Skeletal muscle satellite cell (primary cell): Measurements from ENCODE around the gene CTIF.

Source experiments
- H3K27me3 ChIP-seq: 2 replicates; pipeline ENCODE4 v1.7.0; 2013; ENCODE audit warnings: low read length; ENCODE audit not compliant: control insufficient read depth, insufficient read depth
- H3K36me3 ChIP-seq: 2 replicates; pipeline ENCODE4 v1.7.0; 2013; ENCODE audit warnings: mild to moderate bottlenecking, control low read depth, low read length; ENCODE audit not compliant: insufficient read depth
- H3K4me1 ChIP-seq: 2 replicates; pipeline ENCODE4 v1.7.0; 2013; ENCODE audit warnings: low read length; ENCODE audit not compliant: control insufficient read depth, insufficient read depth
- H3K4me2 ChIP-seq: 2 replicates; pipeline ENCODE4 v1.7.0; 2013; ENCODE audit warnings: mild to moderate bottlenecking, low read length
- H3K4me3 ChIP-seq: 2 replicates; pipeline ENCODE4 v1.7.0; 2013; ENCODE audit warnings: low read length
- H3K9ac ChIP-seq: 2 replicates; pipeline ENCODE4 v1.7.0; 2013; ENCODE audit warnings: mild to moderate bottlenecking, low read depth, low read length, moderate library complexity
- H3K9me3 ChIP-seq: replicated peaks from 2 replicates; pipeline ENCODE4 v1.7.0; 2013; ENCODE audit warnings: mild to moderate bottlenecking, control low read depth, low read length

The CTIF gene

DNA sequence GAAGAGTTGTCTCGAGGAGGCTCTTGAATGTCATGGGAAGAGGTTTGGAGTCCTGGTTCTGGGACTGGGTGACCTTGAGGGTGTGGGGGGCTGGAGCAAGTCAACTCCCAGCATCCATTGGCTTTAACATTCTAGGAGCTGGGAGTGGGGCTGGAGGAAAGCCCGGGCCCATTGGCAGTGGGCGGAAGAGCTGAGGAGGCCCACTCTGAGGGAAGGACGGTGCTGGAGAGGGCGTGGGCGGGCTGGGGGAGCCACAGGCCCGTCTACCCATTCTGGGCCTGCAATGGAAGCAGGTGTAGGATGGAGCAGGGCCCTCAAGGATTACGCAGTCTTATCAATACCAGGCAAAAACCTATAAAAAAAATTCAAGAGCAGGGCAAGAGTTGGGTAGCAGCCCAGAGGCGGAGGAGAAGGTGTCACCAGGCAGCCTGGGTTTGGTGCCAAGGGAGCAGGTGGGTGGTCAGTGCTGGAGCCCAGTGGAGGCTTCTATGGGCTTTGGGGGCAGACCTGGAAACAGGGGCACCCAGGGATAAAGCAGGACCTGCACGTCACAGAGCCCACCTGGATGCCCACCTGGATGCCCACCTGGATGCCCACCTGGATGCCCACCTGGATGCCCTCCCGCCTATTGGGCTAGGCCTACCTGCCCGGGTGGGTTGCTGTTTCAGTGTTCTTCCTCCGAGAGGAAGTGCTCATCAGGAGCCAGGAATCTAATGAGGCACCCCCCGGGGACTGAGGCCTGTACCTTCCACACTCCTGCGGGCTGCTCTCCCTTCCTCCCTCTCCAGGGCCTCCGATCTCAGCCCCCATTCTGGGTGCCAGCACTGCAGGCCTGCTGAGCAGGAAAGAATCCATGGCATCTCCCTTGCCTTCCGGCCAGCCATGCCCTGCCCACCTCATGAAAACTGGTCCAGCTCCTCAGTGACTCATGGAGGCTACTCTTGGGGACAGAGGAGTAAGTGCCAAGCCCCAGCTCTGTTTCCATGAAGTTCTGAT, 71.3 kb downstream of the CTIF start:
- no peak overlapping the region for H3K9ac ChIP-seq
- H3K4me1 ChIP-seq, result peaks cover 32% of the 10 kb centered on the region

DNA sequence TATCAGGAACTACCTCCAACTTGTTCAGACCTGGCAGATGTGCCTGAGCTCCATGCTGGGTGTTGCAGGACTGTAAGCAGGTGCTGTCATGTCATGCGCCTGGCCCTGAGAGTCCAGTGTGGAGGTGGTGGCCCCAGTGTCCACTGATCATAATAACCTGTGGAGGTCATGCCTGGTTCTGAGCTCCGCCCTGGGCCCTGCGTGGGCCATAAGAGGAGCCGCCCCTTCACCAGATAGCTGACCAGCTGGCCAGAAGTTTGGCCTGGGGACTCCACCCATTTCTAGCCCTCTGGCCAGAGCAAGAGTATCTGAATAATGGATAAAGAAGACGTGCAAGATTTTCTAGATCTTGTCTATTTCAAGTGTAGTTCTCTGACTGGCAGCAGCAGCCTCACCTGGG, 72.4 kb downstream of the CTIF start:
- H3K9ac ChIP-seq, result no peak overlapping the region
- H3K4me2 ChIP-seq, result no peak overlapping the region
- H3K36me3 ChIP-seq, result no peaks in the 10 kb centered on the region
- peaks cover 32% of the 10 kb centered on the region for H3K4me1 ChIP-seq
- H3K9me3 ChIP-seq, result no peaks in the 10 kb centered on the region
- no peak overlapping the region for H3K4me3 ChIP-seq
- no peaks in the 10 kb centered on the region for H3K27me3 ChIP-seq

More for the DNA sequence above, 71.3 kb downstream of the CTIF start:
- no peak overlapping the region for H3K4me3 ChIP-seq
- H3K9me3 ChIP-seq, result no peaks in the 10 kb centered on the region
- H3K36me3 ChIP-seq, result no peaks in the 10 kb centered on the region
- H3K27me3 ChIP-seq, result no peaks in the 10 kb centered on the region
- no peak overlapping the region for H3K4me2 ChIP-seq

DNA sequence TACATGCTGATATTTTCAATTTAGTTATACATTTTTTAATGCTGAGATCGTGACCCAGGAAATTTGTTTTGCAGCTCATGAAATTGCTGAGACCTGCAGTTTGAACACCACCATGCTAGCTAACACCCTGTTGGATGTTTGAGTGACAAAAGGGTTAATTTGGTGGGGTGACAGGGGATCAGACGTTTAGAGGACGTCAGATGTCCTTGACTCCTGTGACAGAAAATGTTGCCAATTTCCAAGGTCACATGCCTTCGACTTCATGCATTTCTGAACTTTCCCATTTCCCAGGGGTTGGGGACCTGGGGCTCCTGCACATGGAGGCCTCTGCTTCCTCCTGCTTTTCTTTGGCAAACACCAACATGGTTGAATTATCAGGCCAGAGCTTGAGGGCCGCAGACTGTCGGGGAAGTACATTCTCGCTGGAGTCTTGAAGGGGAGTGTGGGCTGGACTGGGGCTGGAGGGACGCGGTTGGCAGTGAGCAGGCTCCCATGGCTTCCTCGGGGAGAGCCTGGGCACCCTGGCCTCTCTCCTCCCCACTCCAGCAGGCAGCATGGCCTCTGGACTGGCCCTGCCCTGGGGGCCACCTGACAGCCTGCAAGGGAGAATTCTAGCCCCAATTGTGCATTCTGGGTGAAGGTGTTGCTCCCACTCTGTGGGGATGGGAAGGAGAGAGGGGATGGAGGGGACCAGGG, 73.1 kb downstream of the CTIF start:
- Histone ChIP-seq H3K4me1 (peaks cover 25% of the 10 kb centered on the region), H3K9me3 (no peaks in the 10 kb centered on the region), H3K4me2 (no peak overlapping the region), H3K36me3 (no peaks in the 10 kb centered on the region), H3K9ac (no peak overlapping the region), H3K27me3 (no peaks in the 10 kb centered on the region), H3K4me3 (no peak overlapping the region)

DNA sequence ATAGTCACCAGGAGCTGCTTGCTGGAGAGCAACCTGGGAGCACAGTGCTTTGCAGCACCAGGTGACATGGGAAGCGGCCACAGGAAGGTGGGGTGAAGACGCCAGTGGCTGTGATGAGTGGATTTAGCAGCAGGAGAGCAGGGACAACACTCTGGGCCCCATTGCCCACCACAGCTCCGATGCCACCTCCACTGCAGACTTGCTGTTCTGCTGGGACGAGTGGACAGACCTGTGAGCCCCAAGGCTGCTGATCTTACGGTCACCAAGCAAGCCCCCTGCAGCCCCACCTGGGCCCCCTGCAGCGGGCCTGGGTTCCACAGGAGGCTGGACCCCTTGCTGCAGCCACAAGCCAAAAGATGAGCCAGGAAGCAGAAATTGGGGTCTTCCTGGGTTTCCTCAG, 73.7 kb downstream of the CTIF start:
- H3K9ac ChIP-seq, result no peak overlapping the region
- H3K4me3 ChIP-seq, result no peak overlapping the region
- H3K36me3 ChIP-seq, result no peaks in the 10 kb centered on the region
- H3K4me1 ChIP-seq, result peaks cover 20% of the 10 kb centered on the region
- no peaks in the 10 kb centered on the region for H3K9me3 ChIP-seq
- H3K4me2 ChIP-seq, result no peak overlapping the region
- no peaks in the 10 kb centered on the region for H3K27me3 ChIP-seq

DNA sequence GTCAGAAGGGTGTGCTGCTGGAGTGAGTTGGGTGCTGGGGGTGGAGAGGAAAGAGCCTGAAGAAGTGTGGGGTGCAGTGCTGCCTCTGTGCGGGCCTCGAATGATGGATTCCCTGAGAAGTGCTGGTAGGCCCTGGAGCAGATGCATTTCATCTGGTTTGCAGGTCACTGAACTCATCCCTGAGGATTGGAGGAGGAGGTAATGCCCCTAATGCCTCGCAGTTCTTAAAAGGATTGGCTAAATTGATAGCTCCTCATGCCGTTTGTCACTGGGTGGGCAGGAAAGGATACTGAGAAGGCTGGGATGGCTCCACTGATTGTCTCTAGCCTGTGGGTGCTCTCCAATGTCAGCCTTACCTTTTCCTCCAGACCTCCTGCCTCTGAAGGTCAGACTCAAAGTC, 74.1 kb downstream of the CTIF start:
- H3K4me2 ChIP-seq, result no peak overlapping the region
- H3K27me3 ChIP-seq, result no peaks in the 10 kb centered on the region
- H3K4me3 ChIP-seq, result no peak overlapping the region
- H3K36me3 ChIP-seq, result no peaks in the 10 kb centered on the region
- peaks cover 16% of the 10 kb centered on the region for H3K4me1 ChIP-seq
- no peak overlapping the region for H3K9ac ChIP-seq
- H3K9me3 ChIP-seq, result no peaks in the 10 kb centered on the region

DNA sequence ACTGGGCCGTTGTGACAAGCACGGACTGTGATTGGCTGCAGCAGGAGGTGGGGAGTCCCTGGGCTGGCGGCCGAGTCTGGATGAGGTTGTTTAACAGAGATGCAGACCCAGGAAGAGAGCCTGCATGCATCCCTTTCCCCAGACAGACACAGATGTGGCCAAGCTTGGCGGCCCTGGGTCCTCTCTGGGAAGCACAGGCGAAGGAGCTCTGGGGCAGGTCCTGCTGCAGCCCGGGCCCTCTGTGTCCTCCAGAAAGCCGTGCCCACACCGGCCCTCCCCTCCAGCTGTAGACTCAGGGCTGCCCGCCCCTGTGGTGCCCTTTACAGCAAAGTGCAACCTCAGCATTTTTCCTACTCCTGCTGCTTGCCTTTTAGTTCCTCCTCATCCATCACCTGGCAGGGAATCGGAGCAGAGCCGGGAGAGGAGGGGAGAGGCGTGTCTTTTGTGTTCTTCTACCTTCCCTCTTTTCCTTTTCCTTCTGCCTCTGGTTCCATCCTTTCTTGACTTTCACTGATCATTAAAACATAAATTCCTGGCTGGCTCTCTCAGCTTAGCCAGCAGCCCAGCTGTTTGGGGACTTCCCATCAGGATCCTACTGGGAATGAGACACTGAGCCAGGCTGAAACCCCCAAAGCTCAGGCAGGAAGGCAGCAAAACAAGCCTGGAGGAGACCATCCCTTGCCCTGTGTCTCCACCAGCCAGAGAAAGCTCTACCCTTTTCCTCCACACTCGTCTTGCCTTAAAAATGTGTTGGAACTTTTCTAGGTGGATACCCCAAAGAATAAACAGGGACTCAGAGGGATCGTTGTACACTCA, 75.0 kb downstream of the CTIF start:
- H3K4me1 ChIP-seq, result peaks cover 14% of the 10 kb centered on the region
- H3K4me3 ChIP-seq, result no peak overlapping the region
- H3K4me2 ChIP-seq, result no peak overlapping the region
- no peak overlapping the region for H3K9ac ChIP-seq
- H3K9me3 ChIP-seq, result no peaks in the 10 kb centered on the region
- no peaks in the 10 kb centered on the region for H3K27me3 ChIP-seq
- H3K36me3 ChIP-seq, result no peaks in the 10 kb centered on the region

DNA sequence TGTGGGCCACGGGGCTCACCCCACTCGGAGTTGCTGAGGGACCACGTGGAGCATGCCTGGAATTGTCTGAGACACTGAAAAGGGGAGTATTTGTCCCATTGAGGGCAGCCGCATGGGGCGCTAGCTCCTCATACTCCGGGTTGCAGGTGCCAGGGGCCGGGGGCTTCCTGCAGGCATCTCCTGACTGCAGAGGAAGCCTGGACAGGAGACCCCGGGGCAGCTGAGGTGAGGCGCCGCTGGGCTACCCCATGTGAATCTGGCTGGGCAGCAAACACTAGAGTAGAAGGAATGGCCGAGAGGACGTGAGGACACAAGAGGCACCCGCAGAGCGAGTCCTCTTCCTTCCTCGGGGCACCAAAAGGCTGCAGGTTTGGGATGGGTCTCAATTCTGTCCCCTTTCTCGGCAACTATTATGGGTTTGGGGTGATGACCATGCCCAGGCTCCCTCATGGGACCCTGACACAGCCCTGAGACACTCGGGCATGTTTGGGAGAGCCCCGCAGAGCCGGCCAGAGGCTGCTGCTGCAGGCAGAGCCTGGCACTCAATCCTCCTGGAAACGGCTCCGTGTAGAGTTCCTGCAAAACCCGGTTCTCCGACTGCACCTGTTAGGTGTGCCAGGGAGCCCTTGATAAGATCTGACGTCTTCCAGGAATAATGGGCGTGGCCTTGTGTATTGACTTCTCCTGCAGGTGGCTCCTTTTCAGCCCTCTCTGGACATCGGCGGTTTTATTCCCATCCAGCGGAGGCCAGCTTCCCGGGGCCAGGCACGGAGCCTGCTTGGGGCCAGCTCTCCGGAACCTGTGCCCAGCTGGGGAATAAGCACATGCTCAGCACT, 77.0 kb downstream of the CTIF start:
- Histone ChIP-seq H3K27me3 (no peaks in the 10 kb centered on the region), H3K9me3 (no peaks in the 10 kb centered on the region), H3K4me1 (peaks cover 13% of the 10 kb centered on the region), H3K36me3 (peaks cover 12% of the 10 kb centered on the region), H3K9ac (no peak overlapping the region), H3K4me3 (no peak overlapping the region), H3K4me2 (no peak overlapping the region)

DNA sequence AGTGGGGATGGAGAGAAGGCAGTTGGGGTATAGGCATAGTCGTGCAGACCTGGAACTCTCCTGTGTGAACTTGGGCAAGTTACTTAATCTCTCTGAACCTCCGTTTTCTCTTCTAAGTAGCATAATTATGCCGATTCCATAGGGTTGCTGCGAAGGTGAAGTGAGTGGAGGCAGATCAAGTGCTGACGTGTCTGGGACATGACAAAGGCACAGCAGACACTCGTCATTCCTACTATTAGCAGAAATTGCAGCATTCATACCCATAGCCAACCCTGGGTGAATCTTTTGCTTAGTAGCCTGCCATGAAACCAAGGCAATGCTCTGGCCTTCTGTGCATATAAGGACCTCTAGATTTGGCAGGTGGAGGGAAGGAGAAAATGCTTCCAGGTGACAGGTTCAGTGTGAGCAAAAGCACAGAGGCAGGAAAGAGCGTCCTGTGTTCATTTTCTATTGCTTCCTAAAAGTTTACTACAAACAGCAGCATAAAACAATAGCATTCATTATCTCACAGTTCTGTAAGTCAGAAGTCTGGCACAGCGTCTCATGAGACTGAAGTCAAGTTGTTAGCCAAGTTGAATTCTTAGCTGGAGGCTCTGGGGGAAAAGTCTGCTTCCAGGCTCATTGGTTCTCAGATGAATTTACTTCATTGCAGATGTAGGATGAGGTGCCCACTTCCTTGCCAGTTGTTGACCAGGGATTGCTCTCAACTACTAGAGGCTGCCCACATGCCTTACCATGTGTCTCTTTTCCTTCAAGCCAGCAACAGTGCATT, 77.8 kb downstream of the CTIF start:
- peaks cover 17% of the 10 kb centered on the region for H3K4me1 ChIP-seq
- H3K9ac ChIP-seq, result no peak overlapping the region
- no peak overlapping the region for H3K4me2 ChIP-seq
- H3K9me3 ChIP-seq, result no peaks in the 10 kb centered on the region
- no peaks in the 10 kb centered on the region for H3K27me3 ChIP-seq
- no peak overlapping the region for H3K4me3 ChIP-seq
- peaks cover 13% of the 10 kb centered on the region for H3K36me3 ChIP-seq

DNA sequence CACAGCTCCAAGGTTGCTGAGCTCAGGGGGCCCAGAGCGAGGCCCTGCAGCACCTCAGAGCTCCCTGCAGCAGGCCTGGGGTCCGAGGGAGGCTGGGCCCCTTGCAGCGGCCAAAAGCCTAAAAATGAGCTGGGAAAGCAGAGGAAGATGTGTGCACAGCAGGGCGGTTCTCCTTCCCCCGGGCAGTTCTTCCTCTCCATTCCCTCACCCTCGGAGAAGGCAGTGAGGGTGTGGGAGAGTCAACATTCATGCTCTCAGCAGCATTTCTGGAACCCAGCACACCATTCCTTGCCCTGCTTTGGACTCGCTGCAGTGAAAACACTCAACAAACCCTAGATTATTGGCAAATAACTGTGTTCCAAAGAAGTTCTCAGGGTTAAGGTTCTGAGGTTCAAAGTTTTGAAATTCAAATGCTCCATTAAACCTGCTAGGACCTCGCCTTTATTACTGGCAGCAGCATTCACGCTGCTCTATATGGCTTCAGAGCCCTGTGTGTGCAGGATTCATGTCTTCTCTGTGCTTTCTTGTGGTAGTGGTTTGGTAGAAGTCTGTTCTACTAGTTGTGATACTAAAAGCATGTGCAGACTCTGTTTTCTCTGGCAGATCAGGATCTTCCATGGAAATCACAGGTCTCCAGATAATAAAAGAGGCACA, 79.1 kb downstream of the CTIF start:
- H3K4me1 ChIP-seq, result peaks cover 30% of the 10 kb centered on the region
- no peaks in the 10 kb centered on the region for H3K27me3 ChIP-seq
- no peak overlapping the region for H3K4me3 ChIP-seq
- peaks cover 13% of the 10 kb centered on the region for H3K36me3 ChIP-seq
- no peak overlapping the region for H3K4me2 ChIP-seq
- H3K9me3 ChIP-seq, result no peaks in the 10 kb centered on the region
- no peak overlapping the region for H3K9ac ChIP-seq

DNA sequence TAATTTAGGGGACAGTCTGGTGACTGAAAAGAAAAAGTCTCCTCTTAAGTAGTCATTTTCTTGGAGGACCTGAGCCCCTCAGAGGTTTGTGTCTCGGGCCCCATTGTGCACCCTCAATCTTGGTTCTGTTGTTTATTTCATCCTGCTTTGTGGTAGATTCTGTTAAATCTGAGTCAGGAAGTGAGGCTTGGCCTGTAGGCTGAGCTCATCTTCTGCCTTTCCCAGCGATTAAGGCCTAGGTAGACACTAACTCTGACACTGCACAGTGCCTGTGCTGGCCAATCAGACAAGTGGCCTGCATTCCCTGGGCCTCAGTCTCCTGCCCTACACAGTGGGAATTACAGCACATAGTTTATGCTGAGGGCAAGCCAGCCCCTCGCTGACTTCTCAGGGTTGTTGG, 80.2 kb downstream of the CTIF start:
- no peak overlapping the region for H3K4me2 ChIP-seq
- no peaks in the 10 kb centered on the region for H3K27me3 ChIP-seq
- no peak overlapping the region for H3K4me3 ChIP-seq
- H3K4me1 ChIP-seq, result peaks cover 35% of the 10 kb centered on the region
- H3K36me3 ChIP-seq, result peaks cover 13% of the 10 kb centered on the region
- no peak overlapping the region for H3K9ac ChIP-seq
- no peaks in the 10 kb centered on the region for H3K9me3 ChIP-seq
